HEK293 (cell line): ENCODE data around the gene MYO7A.

Experiments
- PRDM2 ChIP-seq: fragments of 450-650 bp; formaldehyde crosslinking; IDR thresholded peaks from 2 replicates; pipeline ENCODE4 v1.5.1; 2016; ENCODE audit warnings: missing biosample characterization, missing genetic modification characterization, borderline replicate concordance
- ZNF266 ChIP-seq: fragments of 450-650 bp; formaldehyde crosslinking; IDR thresholded peaks from 2 replicates; pipeline ENCODE4 v1.5.1; 2016; ENCODE audit warnings: missing biosample characterization, missing genetic modification characterization, low read depth

- TF ChIP-seq ZNF266 (tag by site-specific recombination) = no peak
- TF ChIP-seq PRDM2 = no peak
Measured at GRCh38 chr11:77191429-77191822, 63.4 kb downstream of the MYO7A start.
